GM23338 (cell line): ENCODE data around the gene GAS6. TPM values are rescaled to one million over a fixed set of nuclear protein-coding genes. Genes with fewer than 3 reads are reported as not detected.

Experiments
- ATAC-seq: fragments of 200-7000 bp; cut with Tn5 transposase; 3 replicates; pipeline ENCODE4 v1.9.1; 2020
- DNase-seq: peaks from one replicate; pipeline ENCODE4 v3.0.0-alpha.2; 2015; ENCODE audit warnings: low spot score
- H2AFZ ChIP-seq: fragments of 200-600 bp; sonication (generic); 2 replicates; pipeline ENCODE4 v1.8.0; 2016; ENCODE audit warnings: antibody characterized with exemption, mild to moderate bottlenecking, moderate library complexity
- H3F3A ChIP-seq: fragments of 200-600 bp; sonication (generic); replicated peaks from 2 replicates; pipeline ENCODE4 v1.8.0; 2017; ENCODE audit warnings: antibody characterized with exemption, mixed run types, low read depth
- H3K27ac ChIP-seq: fragments of 200-600 bp; sonication (generic); 2 replicates; pipeline ENCODE4 v1.6.1; 2016; ENCODE audit warnings: low read depth
- H3K27me3 ChIP-seq: fragments of 200-600 bp; sonication (generic); 2 replicates; pipeline ENCODE4 v1.8.0; 2016; ENCODE audit warnings: mild to moderate bottlenecking, mixed run types, moderate library complexity; ENCODE audit not compliant: insufficient read depth
- H3K36me3 ChIP-seq: fragments of 200-600 bp; sonication (generic); 2 replicates; pipeline ENCODE4 v1.8.0; 2016; ENCODE audit warnings: mild to moderate bottlenecking; ENCODE audit not compliant: insufficient read depth
- H3K4me1 ChIP-seq: fragments of 200-600 bp; sonication (generic); 2 replicates; pipeline ENCODE4 v1.8.0; 2016; ENCODE audit warnings: mild to moderate bottlenecking, moderate library complexity; ENCODE audit not compliant: insufficient read depth
- H3K4me2 ChIP-seq: fragments of 200-600 bp; sonication (generic); 2 replicates; pipeline ENCODE4 v1.7.1; 2017; ENCODE audit warnings: mixed run types
- H3K4me3 ChIP-seq: fragments of 200-600 bp; sonication (generic); 2 replicates; pipeline ENCODE4 v1.6.1; 2016; ENCODE audit warnings: mixed run types
- H3K79me2 ChIP-seq: fragments of 200-600 bp; sonication (generic); replicated peaks from 2 replicates; pipeline ENCODE4 v1.8.0; 2017; ENCODE audit warnings: mild to moderate bottlenecking; ENCODE audit not compliant: insufficient read depth
- H3K9me2 ChIP-seq: fragments of 200-600 bp; sonication (generic); 2 replicates; pipeline ENCODE4 v1.8.0; 2017; ENCODE audit not compliant: insufficient read depth
- H4K20me1 ChIP-seq: fragments of 200-600 bp; sonication (generic); replicated peaks from 2 replicates; pipeline ENCODE4 v1.8.0; 2017; ENCODE audit warnings: mild to moderate bottlenecking; ENCODE audit not compliant: insufficient read depth
- H3K27ac Mint-ChIP-seq: 2 replicates; pipeline ENCODE4 v1.8.0; 2020; ENCODE audit warnings: inconsistent platforms, mild to moderate bottlenecking, moderate library complexity, mixed read lengths
- H3K27me3 Mint-ChIP-seq: 3 replicates; pipeline ENCODE4 v1.8.0; 2022; ENCODE audit warnings: low read depth, mild to moderate bottlenecking, moderate library complexity, mixed read lengths, inconsistent platforms; ENCODE audit not compliant: insufficient read depth, poor library complexity
- H3K36me3 Mint-ChIP-seq: 3 replicates; pipeline ENCODE4 v1.8.0; 2021; ENCODE audit warnings: low read depth, mild to moderate bottlenecking, inconsistent platforms, moderate library complexity, mixed read lengths
- H3K4me1 Mint-ChIP-seq: 3 replicates; pipeline ENCODE4 v1.8.0; 2020; ENCODE audit warnings: mild to moderate bottlenecking, inconsistent platforms, mixed read lengths
- H3K4me3 Mint-ChIP-seq: 3 replicates; pipeline ENCODE4 v1.8.0; 2021; ENCODE audit warnings: moderate library complexity, mild to moderate bottlenecking, inconsistent platforms, mixed read lengths
- H3K9me3 Mint-ChIP-seq: 3 replicates; pipeline ENCODE4 v1.8.0; 2020; ENCODE audit warnings: moderate library complexity, mild to moderate bottlenecking, inconsistent platforms, mixed read lengths
- CREB1 ChIP-seq: fragments of 250-450 bp; sonication (Bioruptor Pico); IDR thresholded peaks from 2 replicates; pipeline ENCODE4 v1.5.0; 2020; ENCODE audit warnings: low read depth, mild to moderate bottlenecking, moderate library complexity
- CTCF ChIP-seq, 2 experiments: fragments of 200-600 bp in 1 of 2; sonication (generic) in 1 of 2; conservative IDR thresholded peaks; 2 replicates each; pipeline versions ENCODE4 v1.5.1 to v1.6.1; 2016 to 2017; ENCODE audit warnings: antibody characterized with exemption in 2 of 2, low read depth in 2 of 2, mild to moderate bottlenecking in 2 of 2, moderate library complexity in 1 of 2
- ETS1 ChIP-seq: IDR thresholded peaks from 2 replicates; pipeline ENCODE4 v1.6.1; 2016; ENCODE audit warnings: antibody characterized with exemption
- EZH2 ChIP-seq: fragments of 200-600 bp; sonication (generic); IDR thresholded peaks from one replicate; pipeline ENCODE4 v1.8.0; 2017; ENCODE audit warnings: antibody characterized with exemption, mild to moderate bottlenecking, low read depth; ENCODE audit not compliant: unreplicated experiment
- EZH2phosphoT487 ChIP-seq: fragments of 200-600 bp; sonication (generic); IDR thresholded peaks from one replicate; pipeline ENCODE4 v1.8.1; 2018; ENCODE audit warnings: antibody characterized with exemption; ENCODE audit not compliant: unreplicated experiment
- JUNB ChIP-seq: IDR thresholded peaks from one replicate; pipeline ENCODE4 v1.6.1; 2016; ENCODE audit warnings: antibody characterized with exemption; ENCODE audit not compliant: unreplicated experiment
- NANOG ChIP-seq: IDR thresholded peaks from 2 replicates; pipeline ENCODE4 v1.6.1; 2016; ENCODE audit warnings: antibody characterized with exemption, borderline replicate concordance
- POLR2AphosphoS5 ChIP-seq: IDR thresholded peaks from 2 replicates; pipeline ENCODE4 v1.6.1; 2016; ENCODE audit warnings: antibody characterized with exemption, low read depth
- REST ChIP-seq: IDR thresholded peaks from one replicate; pipeline ENCODE4 v1.6.1; 2018; ENCODE audit warnings: antibody characterized with exemption; ENCODE audit not compliant: unreplicated experiment
- STAT1 ChIP-seq: IDR thresholded peaks from one replicate; pipeline ENCODE4 v1.6.1; 2016; ENCODE audit warnings: antibody characterized with exemption; ENCODE audit not compliant: unreplicated experiment
- ZNF114 ChIP-seq: fragments of 250-450 bp; sonication (Bioruptor Pico); IDR thresholded peaks from 2 replicates; pipeline ENCODE4 v1.5.0; 2020; ENCODE audit warnings: mild to moderate bottlenecking, moderate library complexity
- ZNF331 ChIP-seq: fragments of 250-450 bp; sonication (Bioruptor Pico); IDR thresholded peaks from 2 replicates; pipeline ENCODE4 v1.5.0; 2020; ENCODE audit warnings: low read depth, mild to moderate bottlenecking, moderate library complexity
- ZNF462 ChIP-seq: fragments of 250-450 bp; sonication (Bioruptor Pico); IDR thresholded peaks from 2 replicates; pipeline ENCODE4 v1.5.0; 2020; ENCODE audit warnings: mild to moderate bottlenecking, moderate library complexity
- polyA plus RNA-seq: library from polyadenylated mRNA; unstranded; fragments of >200 nt; fragmentation: Nextera tagmentation; extraction: Ambion mirVana; gene quantifications from 2 replicates; pipeline ENCODE4 v1.2.1, GENCODE V29; 2016
- total RNA-seq: library from RNA; depleted of rRNA; stranded (reverse); fragments of >200 nt; shearing (Covaris generic); gene quantifications from 2 replicates; pipeline ENCODE4 v1.2.3, GENCODE V29; 2014

GAS6 gene
- total and polyA plus RNA-seq, 2 experiments from 2014 or later, result 7.9 to 21.2 TPM

GRCh38 chr13:113881614-113882266 is 17.9 kb upstream of the GAS6 start:
- no peak overlapping the region for H3K27ac Mint-ChIP-seq
- no peak for TF ChIP-seq POLR2AphosphoS5
- TF ChIP-seq EZH2, result no peak
- no peak for TF ChIP-seq CTCF (conservative IDR thresholded peaks at IDR 0.05; ENCODE audit: low read depth in 2 of 2)
- TF ChIP-seq CREB1, result no peak
- no peak for TF ChIP-seq NANOG
- TF ChIP-seq ETS1, result no peak
- no peak for TF ChIP-seq ZNF114
- no peak for TF ChIP-seq REST
- no peak for TF ChIP-seq ZNF462
- no peak for TF ChIP-seq ZNF331
- no peak for TF ChIP-seq EZH2phosphoT487
- no peak for TF ChIP-seq JUNB
- TF ChIP-seq STAT1, result no peak
- no peak for ATAC-seq

More at GRCh38 chr13:113881614-113882266, 17.9 kb upstream of the GAS6 start:
- H3K9me3 Mint-ChIP-seq, result no peaks in the 10 kb centered on the region
- no peaks in the 10 kb centered on the region for H3K27me3 ChIP-seq
- H3K4me2 ChIP-seq, result no peak overlapping the region
- peaks cover 2% of the 10 kb centered on the region; the same call in 1 of the 3 replicates for H3K4me1 Mint-ChIP-seq
- H3K4me3 ChIP-seq, result no peak overlapping the region
- no peaks in the 10 kb centered on the region for H3K4me1 ChIP-seq
- no peak overlapping the region for H3K27ac ChIP-seq
- H4K20me1 ChIP-seq, result no peaks in the 10 kb centered on the region
- H2AFZ ChIP-seq, result no peak overlapping the region
- no peaks in the 10 kb centered on the region for H3F3A ChIP-seq
- no peaks in the 10 kb centered on the region for H3K79me2 ChIP-seq
- no peaks in the 10 kb centered on the region for H3K36me3 ChIP-seq
- H3K27me3 Mint-ChIP-seq, result peaks cover 4% of the 10 kb centered on the region
- DNase-seq, result no peak
- H3K36me3 Mint-ChIP-seq, result no peaks in the 10 kb centered on the region
- no peak overlapping the region for H3K4me3 Mint-ChIP-seq
- H3K9me2 ChIP-seq, result no peaks in the 10 kb centered on the region
